K562 (cell line): Measurements from ENCODE around the gene BCL2L13. TPM values are rescaled to one million over a fixed set of nuclear protein-coding genes. Genes with fewer than 3 reads are reported as not detected.

Experiments used
- ATAC-seq: fragments of 200-7000 bp; cut with Tn5 transposase; 3 replicates; pipeline ENCODE4 v1.9.1; 2020; ENCODE audit warnings: moderate library complexity
- BruUV-seq: library from RNA; stranded (reverse); fragments of 400-500 nt; replicated peaks from 2 replicates; lab custom pipeline; 2021; lab: Mats Ljungman, UMichigan
- CTCF ChIA-PET: fragments of 300-600 bp; formaldehyde crosslinking; extraction: SDS; loops from one replicate; lab custom pipeline; 2021; ENCODE audit warnings: low intra/inter-chr PET ratio; lab: Yijun Ruan, JAX
- POLR2A ChIA-PET: fragments of 300-600, 350-650 bp; sonication (Branson Sonifier 250); formaldehyde crosslinking; extraction: SDS; loops from one replicate; lab custom pipeline; 2021; ENCODE audit warnings: antibody characterized with exemption, inconsistent platforms; lab: Yijun Ruan, JAX
- DNase-seq, 4 experiments: peaks; one replicate each; pipeline versions ENCODE4 v3.0.0 to v3.0.0-alpha.2; 2011 to 2018; ENCODE audit warnings: low spot score in 3 of 4, mixed read lengths in 3 of 4; ENCODE audit errors: extremely low read depth in 1 of 4
- FAIRE-seq: peaks from 2 replicates; lab custom pipeline; 2011; peaks lifted over from hg19 to GRCh38; lab: Jason Lieb, UNC
- H2AFZ ChIP-seq: 2 replicates; pipeline ENCODE4 v1.6.0; 2011; ENCODE audit warnings: low read depth, low read length, control low read depth, inconsistent platforms
- H3K27ac ChIP-seq: fragments of 200-600 bp; 3 replicates; pipeline ENCODE4 v1.8.0; 2011; ENCODE audit warnings: low read depth, mild to moderate bottlenecking, control low read depth, inconsistent platforms, low read length, moderate library complexity, mixed read lengths; ENCODE audit errors: extremely low read depth
- H3K27me3 ChIP-seq, 2 experiments: fragments of 300-600 bp in 1 of 2; 2 replicates in 1 of 2; 3 replicates in 1 of 2; pipeline versions ENCODE4 v1.6.0 to v1.8.0; 2011; ENCODE audit warnings: inconsistent platforms in 2 of 2, low read length in 2 of 2, mild to moderate bottlenecking in 1 of 2, mixed read lengths in 1 of 2, moderate library complexity in 1 of 2; ENCODE audit not compliant: control insufficient read depth in 2 of 2, insufficient read depth in 2 of 2
- H3K36me3 ChIP-seq: fragments of 300-600 bp; 3 replicates; pipeline ENCODE4 v1.8.0; 2011; ENCODE audit warnings: mild to moderate bottlenecking, low read length, inconsistent platforms; ENCODE audit not compliant: control insufficient read depth, insufficient read depth
- H3K4me1 ChIP-seq, 2 experiments: fragments of 200-600 bp in 1 of 2; replicated peaks in 1 of 2; 2 replicates in 1 of 2; 3 replicates in 1 of 2; pipeline versions ENCODE4 v1.5.1 to v1.8.0; 2011; ENCODE audit warnings: inconsistent platforms in 2 of 2, low read length in 2 of 2, mild to moderate bottlenecking in 1 of 2, mixed read lengths in 1 of 2, moderate library complexity in 1 of 2; ENCODE audit not compliant: control insufficient read depth in 2 of 2, insufficient read depth in 2 of 2
- H3K4me2 ChIP-seq: 2 replicates; pipeline ENCODE4 v1.6.1; 2011; ENCODE audit warnings: low read length, control low read depth, inconsistent platforms, mixed read lengths; ENCODE audit not compliant: insufficient read depth
- H3K4me3 ChIP-seq: fragments of 200-600 bp; sonication (generic), shearing (Covaris generic); 2 replicates; pipeline ENCODE4 v1.5.1; 2016; ENCODE audit warnings: control low read depth, inconsistent platforms
- H3K79me2 ChIP-seq: fragments of 200-600 bp; 3 replicates; pipeline ENCODE4 v1.8.0; 2011; ENCODE audit warnings: low read length, inconsistent platforms; ENCODE audit not compliant: control insufficient read depth, insufficient read depth
- H3K9ac ChIP-seq, 2 experiments: 2 replicates each; pipeline versions ENCODE4 v1.6.0 to v1.6.1; 2011; ENCODE audit warnings: low read depth in 2 of 2, low read length in 2 of 2, control low read depth in 1 of 2, inconsistent platforms in 1 of 2, mild to moderate bottlenecking in 1 of 2, mixed read lengths in 1 of 2; ENCODE audit not compliant: insufficient read depth in 1 of 2
- H3K9me1 ChIP-seq: one replicate; pipeline ENCODE4 v1.6.0; 2011; ENCODE audit warnings: inconsistent platforms, mild to moderate bottlenecking, low read length, moderate library complexity; ENCODE audit not compliant: control insufficient read depth, insufficient read depth
- H3K9me3 ChIP-seq: replicated peaks from 2 replicates; pipeline ENCODE4 v1.5.1; 2011; ENCODE audit warnings: low read depth, low read length, inconsistent platforms; ENCODE audit not compliant: control insufficient read depth, insufficient read depth
- H4K20me1 ChIP-seq: replicated peaks from 2 replicates; pipeline ENCODE4 v1.6.1; 2011; ENCODE audit warnings: low read length, inconsistent platforms, mixed read lengths; ENCODE audit not compliant: control insufficient read depth, insufficient read depth
- CEBPB ChIP-seq: fragments of 450-650 bp; IDR thresholded peaks from 2 replicates; pipeline ENCODE4 v1.6.1; 2016; ENCODE audit warnings: missing genetic modification characterization, missing compliant biosample characterization
- HNRNPK ChIP-seq: fragments of 200-400 bp; formaldehyde crosslinking; IDR thresholded peaks from one replicate; pipeline ENCODE4 v1.6.1; 2018; ENCODE audit warnings: mild to moderate bottlenecking, low read depth, low read length; ENCODE audit not compliant: poor library complexity, severe bottlenecking
- MYNN ChIP-seq, 2 experiments: sonication (generic); formaldehyde crosslinking in 1 of 2; IDR thresholded peaks; 2 replicates each; pipeline versions ENCODE4 v1.5.0 to v1.6.1; 2016 to 2020; ENCODE audit warnings: antibody characterized with exemption in 1 of 2, missing genetic modification reagents in 1 of 2
- NFIC ChIP-seq: fragments of 450-650 bp; IDR thresholded peaks from 2 replicates; pipeline ENCODE4 v1.6.1; 2017; ENCODE audit warnings: mild to moderate bottlenecking, inconsistent platforms
- NR1H2 ChIP-seq: sonication (generic); formaldehyde crosslinking; IDR thresholded peaks from 2 replicates; pipeline ENCODE4 v1.4.0; 2020; ENCODE audit warnings: mild to moderate bottlenecking, missing genetic modification reagents
- SOX6 ChIP-seq: fragments of 450-650 bp; IDR thresholded peaks from 2 replicates; pipeline ENCODE4 v1.6.1; 2014; ENCODE audit warnings: mild to moderate bottlenecking
- SRSF3 ChIP-seq: fragments of 200-400 bp; formaldehyde crosslinking; IDR thresholded peaks from 2 replicates; pipeline ENCODE4 v1.6.1; 2016; ENCODE audit warnings: mild to moderate bottlenecking, low read length, moderate library complexity; ENCODE audit not compliant: insufficient read depth
- TSC22D4 ChIP-seq: fragments of 450-650 bp; IDR thresholded peaks from 2 replicates; pipeline ENCODE4 v1.6.1; 2016; ENCODE audit warnings: missing genetic modification characterization, missing biosample characterization, control low read depth
- XRCC5 ChIP-seq: fragments of 200-400 bp; formaldehyde crosslinking; IDR thresholded peaks from 2 replicates; pipeline ENCODE4 v1.6.1; 2017; ENCODE audit warnings: low read depth, mild to moderate bottlenecking, low read length
- ZFP1 ChIP-seq: fragments of 450-650 bp; formaldehyde crosslinking; IDR thresholded peaks from 2 replicates; pipeline ENCODE4 v1.4.0; 2020; ENCODE audit warnings: mild to moderate bottlenecking, mixed read lengths
- WGBS: fragments of 100-300 bp; shearing (Covaris generic); methylation state at CpG from one replicate; pipeline ENCODE4 v1.1.6; 2016; ENCODE audit warnings: low coverage, mixed read lengths; ENCODE audit not compliant: insufficient coverage; ENCODE audit errors: missing lambda C conversion rate; 5-methylcytosine and 5-hydroxymethylcytosine counted together
- in situ Hi-C: fragments of 300-500 bp; cut with MboI; formaldehyde crosslinking; loops from 4 replicates; pipeline ENCODE4 v1.15.0; 2018; ENCODE audit warnings: inconsistent platforms, mixed read lengths
- intact Hi-C: fragments of 100-400 bp; cut with micrococcal nuclease; formaldehyde crosslinking; loops from 2 replicates; pipeline ENCODE4 v1.14.2; 2022
- polyA plus RNA-seq, 8 experiments: library from polyadenylated mRNA; depleted of rRNA in 4 of 8; stranded (reverse) in 5 of 8; unstranded in 3 of 8; fragments of >200 nt; fragmentation: Nextera tagmentation in 2 of 8; fragmentation: Illumina TruSeq in 1 of 8; extraction: Ambion mirVana in 2 of 8; extraction: Trizol in 1 of 8; gene quantifications; 2 replicates each; pipeline versions ENCODE4 v1.2.1 to v1.2.3, GENCODE V29; 2011 to 2014; ENCODE audit warnings: inconsistent platforms in 1 of 8, missing spikeins in 1 of 8
- total RNA-seq, 7 experiments: library from RNA; depleted of rRNA in 6 of 7; stranded (reverse); fragments of >200 nt in 6 of 7; fragmentation: Illumina TruSeq in 2 of 7; extraction: Trizol in 2 of 7; gene quantifications; 2 replicates each; pipeline versions ENCODE4 v1.2.1 to v1.2.3, GENCODE V29; 2011 to 2021; ENCODE audit warnings: low replicate concordance in 1 of 7
- TF ChIP-seq, protein P1 (sequence below), 2 experiments: fragments of 250-450 bp in 1 of 2; fragments of 450-650 bp in 1 of 2; sonication (Bioruptor Pico) in 1 of 2; IDR thresholded peaks; 2 replicates each; pipeline versions ENCODE4 v1.6.1 to v1.8.0; 2016 to 2021; ENCODE audit warnings: mild to moderate bottlenecking in 2 of 2, moderate library complexity in 2 of 2, missing compliant biosample characterization in 1 of 2, missing genetic modification characterization in 1 of 2

The BCL2L13 gene
- total and polyA plus RNA-seq, 9 of the 15 experiments (the other 6 are each of a cell fraction or from before 2014, with no cell fraction given): 41.5 to 63.4 (median 56.5) TPM

- Histone ChIP-seq H3K79me2 (peaks cover 68% of the 10 kb centered on the region), H3K4me3 (no peak overlapping the region), H2AFZ (no peak overlapping the region), H3K27me3 (no peaks in the 10 kb centered on the region), H4K20me1 (peaks cover 29% of the 10 kb centered on the region), H3K4me2 (no peak overlapping the region), H3K4me1 (peaks cover 0 to 11% of the 10 kb centered on the region in 2 experiments; a peak in 3 of 5 replicates)
- 70% methylated on average over 5 of the region's 5 CpGs for WGBS
- no TSS peak for BruUV-seq
- no peak for DNase-seq
- TF ChIP-seq CEBPB (tag) (no peak), SRSF3 (no peak), NFIC (no peak), ZFP1 (CRISPR knock-in tag) (no peak), NR1H2 (no peak), MYNN (IDR thresholded peaks at IDR 0.05) (no peak), MYNN (CRISPR knock-in tag; IDR thresholded peaks at IDR 0.05) (no peak), HNRNPK (no peak), SOX6 (no peak), XRCC5 (no peak), TSC22D4 (tag) (no peak)
- TF ChIP-seq, protein P1, sequence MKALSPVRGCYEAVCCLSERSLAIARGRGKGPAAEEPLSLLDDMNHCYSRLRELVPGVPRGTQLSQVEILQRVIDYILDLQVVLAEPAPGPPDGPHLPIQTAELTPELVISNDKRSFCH (CRISPR knock-in tag; IDR thresholded peaks at IDR 0.05): no peak
- TF ChIP-seq, protein P1 (tag; IDR thresholded peaks at IDR 0.05): no peak
- TF ChIP-seq, all 486 proteins: peak for 0
- Histone ChIP-seq H3K9me3 (no peaks in the 10 kb centered on the region), H3K36me3 (peaks cover 6% of the 10 kb centered on the region), H3K9me1 (no peaks in the 10 kb centered on the region), H3K9ac (no peak overlapping the region), H3K27ac (no peak overlapping the region)
- CTCF ChIA-PET: no interaction called here
- intact Hi-C loops (no loop called here), in situ Hi-C loops (no loop called here)
- no peak for FAIRE-seq
- ATAC-seq: peak; percentile 27
- POLR2A ChIA-PET: no interaction called here
Measured at GRCh38 chr22:17764036-17764435, 125.5 kb downstream of the BCL2L13 start.
